Stimulated activated CD4-positive, alpha-beta T cell treated with anti-CD3 and anti-CD28 coated beads, Interleukin-2, amount 100 ng/mL, for 24 hours (primary cell): ENCODE measurements around the gene PRDX5.

Experiments used
- DNase-seq, 2 donors: peaks; one replicate each; pipeline ENCODE4 v3.0.0-alpha.2; 2020

Gene PRDX5

GRCh38 chr11:64327993-64328392 is 10.1 kb downstream of the PRDX5 start:
- DNase-seq: no peak

GRCh38 chr11:64330888-64331287 is 13.0 kb downstream of the PRDX5 start:
- no peak for DNase-seq

- DNase-seq: peak; percentile 68 to 82
These were observed 13.8 kb downstream of the PRDX5 start for GRCh38 chr11:64331569-64332371.

- no peak for DNase-seq
These were observed 15.6 kb downstream of the PRDX5 start for GRCh38 chr11:64333556-64333955.

- peak; percentile 30 to 42 for DNase-seq
These were observed 17.1 kb downstream of the PRDX5 start for GRCh38 chr11:64334764-64335735.

- no peak for DNase-seq
These were observed 19.8 kb downstream of the PRDX5 start for GRCh38 chr11:64337538-64338249.

- no peak for DNase-seq
These were observed 20.8 kb downstream of the PRDX5 start for GRCh38 chr11:64338716-64339115.

GRCh38 chr11:64339286-64339685 is 21.4 kb downstream of the PRDX5 start:
- DNase-seq: no peak

- peak; percentile 81 to 84 for DNase-seq
These were observed 22.0 kb downstream of the PRDX5 start, which contains the start of gene CCDC88B for GRCh38 chr11:64339754-64340408. TSS of gene CCDC88B (plus strand) at chr11:64340204. CDS start at chr11:64340267, 63 bp downstream.

- DNase-seq: peak; percentile 83 to 90
These were observed 22.9 kb downstream of the PRDX5 start for GRCh38 chr11:64340671-64341335.

GRCh38 chr11:64341429-64341828 is 23.5 kb downstream of the PRDX5 start:
- no peak for DNase-seq

- DNase-seq: peak; percentile 92 to 95
These were observed 24.2 kb downstream of the PRDX5 start for GRCh38 chr11:64341851-64342791.

- no peak for DNase-seq
These were observed 25.2 kb downstream of the PRDX5 start for GRCh38 chr11:64342869-64343745.

- DNase-seq: no peak
These were observed 26.0 kb downstream of the PRDX5 start for GRCh38 chr11:64343767-64344559.

GRCh38 chr11:64344787-64345186 is 26.9 kb downstream of the PRDX5 start:
- no peak for DNase-seq

- no peak for DNase-seq
These were observed 29.4 kb downstream of the PRDX5 start for GRCh38 chr11:64347193-64347867.

GRCh38 chr11:64348383-64349024 is 30.6 kb downstream of the PRDX5 start:
- DNase-seq: no peak

GRCh38 chr11:64349025-64349387 is 31.1 kb downstream of the PRDX5 start:
- DNase-seq: no peak
